HG03460 (cell line): ENCODE results near the gene COL6A1.

Experiments used
- ATAC-seq: cut with Tn5 transposase; IDR thresholded peaks from one replicate; pipeline ENCODE4 v1.9.1; 2021; ENCODE audit not compliant: unreplicated experiment

Gene COL6A1

DNA sequence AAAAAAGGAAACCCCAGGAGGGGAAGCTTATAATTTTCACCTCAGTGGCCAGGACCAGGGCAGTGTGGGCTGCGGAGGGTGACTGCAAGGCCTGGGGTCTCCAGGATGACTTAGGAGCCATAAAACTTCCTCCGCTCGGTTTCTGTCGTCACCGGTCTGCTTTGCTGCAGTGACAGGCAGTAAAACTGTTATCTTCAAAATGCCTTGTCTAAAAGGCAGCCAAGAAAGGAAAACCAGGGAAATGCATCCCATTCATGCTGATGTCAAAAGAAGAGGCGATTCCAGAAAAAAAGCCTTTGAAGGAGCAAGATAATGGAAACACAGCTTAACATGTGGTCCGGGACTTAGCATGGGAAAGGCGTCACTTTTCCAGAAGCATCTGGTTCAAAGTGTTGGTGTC, 42.0 kb downstream of the COL6A1 start:
- no peak for ATAC-seq

DNA sequence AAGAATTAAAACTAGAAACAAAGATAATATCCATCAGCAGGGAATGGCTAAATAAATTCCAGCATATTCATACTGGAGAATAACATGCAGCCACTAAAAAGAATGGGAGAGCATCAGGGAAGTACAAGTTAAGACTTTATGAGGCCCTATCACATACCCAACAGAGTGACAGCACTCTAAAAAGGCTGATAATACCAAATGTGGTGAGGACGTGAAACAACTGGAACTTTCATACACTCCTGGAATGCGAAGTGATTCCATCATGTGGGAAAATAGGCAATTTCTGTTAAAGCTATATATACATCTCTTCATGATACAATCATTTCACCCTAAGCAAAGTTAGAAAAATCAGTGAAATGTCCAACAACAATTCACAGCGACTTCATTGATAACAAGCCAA, 42.6 kb downstream of the COL6A1 start:
- ATAC-seq = no peak

DNA sequence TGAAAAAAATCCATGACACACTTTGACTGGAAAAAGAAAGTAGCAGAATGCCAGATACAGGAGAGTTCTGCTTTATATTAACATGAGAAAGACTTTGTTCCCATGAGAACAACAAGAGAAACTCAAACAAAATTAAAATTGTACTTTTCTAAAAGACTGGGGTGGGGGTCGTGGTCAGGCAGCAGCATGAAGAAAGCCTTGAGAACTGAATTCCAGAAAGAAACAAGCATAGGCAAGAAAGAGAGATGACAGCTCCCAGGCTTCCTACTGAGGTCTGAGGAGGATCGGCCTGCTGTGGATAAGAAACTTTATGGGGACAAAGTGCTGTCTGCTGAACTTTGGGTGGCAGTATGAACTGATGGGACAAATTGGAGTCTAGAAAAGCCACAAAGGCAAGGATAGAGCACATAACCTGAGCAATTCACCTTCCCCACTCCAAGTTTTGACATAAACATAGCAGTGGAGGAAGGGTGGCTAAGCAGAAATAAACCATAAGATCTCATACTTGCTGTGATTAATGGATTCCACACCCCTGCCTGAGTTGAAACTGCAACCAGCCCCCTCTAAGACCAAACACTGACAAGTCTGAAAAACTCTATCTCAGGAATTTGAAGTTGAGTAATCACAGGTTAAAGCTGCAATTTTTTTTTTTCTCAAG, 43.7 kb downstream of the COL6A1 start:
- no peak for ATAC-seq

DNA sequence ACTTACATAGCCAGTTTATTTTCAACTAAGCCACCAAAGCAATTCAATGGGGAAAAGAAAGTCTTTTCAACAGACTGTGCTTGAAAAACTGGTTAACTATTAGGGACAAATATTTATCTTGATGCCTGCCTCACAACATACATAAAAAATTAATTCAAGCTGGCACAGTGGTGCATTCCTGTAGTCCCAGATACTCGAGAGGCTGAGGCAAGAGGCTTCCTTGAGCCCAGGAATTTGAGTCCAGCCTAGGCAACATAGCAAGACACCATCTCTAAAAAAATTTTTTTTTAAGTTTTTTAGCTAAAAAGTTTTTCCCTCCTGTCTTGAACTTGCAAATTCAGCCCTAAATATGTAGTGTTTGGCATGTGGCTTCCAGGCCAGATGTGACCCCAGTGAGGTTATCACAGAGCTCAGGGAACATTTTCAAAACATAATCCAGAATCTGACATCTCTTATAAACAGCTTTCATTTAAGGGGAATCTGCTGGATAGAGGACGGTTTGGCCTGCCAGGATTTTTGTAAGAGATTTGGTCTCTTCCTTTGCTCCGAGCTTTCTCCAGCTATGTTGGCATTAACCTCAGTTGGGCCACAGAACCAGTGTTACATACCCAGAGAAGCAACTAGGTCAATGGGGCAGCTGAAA, 46.4 kb downstream of the COL6A1 start:
- no peak for ATAC-seq

DNA sequence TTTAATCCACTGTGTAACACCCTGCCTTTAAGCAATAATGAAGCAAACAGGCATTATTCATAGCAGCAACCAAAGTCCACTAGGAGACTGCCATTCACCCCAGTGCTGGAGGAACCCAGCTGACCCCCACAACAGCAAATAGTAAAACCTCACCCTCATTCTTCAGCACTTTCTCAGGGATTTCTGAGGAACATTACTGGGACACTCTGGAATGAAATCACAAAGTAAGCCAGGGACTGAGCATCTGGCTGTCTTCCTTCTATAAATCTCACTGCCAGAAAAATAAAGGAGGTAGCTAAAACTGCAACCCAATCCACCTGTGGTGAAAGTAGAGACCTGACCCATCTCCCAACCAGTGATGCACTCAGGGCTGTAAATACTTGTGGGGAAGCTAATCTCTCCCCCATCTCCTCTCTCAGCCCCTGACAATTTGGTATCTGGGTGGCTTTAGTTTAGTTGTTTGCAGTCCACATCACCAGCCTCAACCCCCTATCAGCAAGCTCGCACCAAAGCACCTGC, 47.1 kb downstream of the COL6A1 start:
- ATAC-seq = no peak

DNA sequence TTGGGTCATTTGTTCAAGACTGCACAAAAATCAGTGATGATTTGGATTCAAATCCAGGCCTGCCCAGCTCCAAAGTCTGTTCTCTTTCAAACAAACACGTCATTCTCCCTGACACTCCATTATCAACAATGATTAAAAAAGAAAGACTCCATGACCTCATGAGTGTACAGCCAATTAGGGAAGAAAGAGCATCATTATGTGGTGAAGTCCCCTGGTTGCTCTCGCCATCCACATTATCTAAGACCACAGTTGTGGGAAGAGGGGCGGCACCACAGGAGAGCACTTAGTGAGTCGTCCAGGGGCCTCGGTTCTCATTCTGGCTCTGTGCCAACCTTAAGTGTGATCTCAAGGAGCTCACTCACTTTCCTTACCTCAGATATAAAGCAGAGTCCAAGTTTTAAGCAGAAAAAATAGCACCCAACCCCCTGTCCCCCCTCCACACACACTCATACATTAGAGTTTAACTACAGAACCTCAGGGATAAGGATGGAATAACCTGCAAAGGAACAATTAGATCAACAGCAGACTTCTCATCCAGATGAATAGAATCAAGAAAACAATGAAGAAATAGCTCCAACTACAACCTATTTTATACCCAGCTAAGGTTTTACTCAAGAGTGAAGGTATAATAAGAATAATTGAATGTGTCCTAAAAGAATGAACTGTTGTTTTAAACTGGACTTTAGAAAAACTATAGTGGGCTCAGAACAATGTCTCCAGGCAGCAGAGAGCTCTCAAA, 47.8 kb downstream of the COL6A1 start:
- no peak for ATAC-seq

DNA sequence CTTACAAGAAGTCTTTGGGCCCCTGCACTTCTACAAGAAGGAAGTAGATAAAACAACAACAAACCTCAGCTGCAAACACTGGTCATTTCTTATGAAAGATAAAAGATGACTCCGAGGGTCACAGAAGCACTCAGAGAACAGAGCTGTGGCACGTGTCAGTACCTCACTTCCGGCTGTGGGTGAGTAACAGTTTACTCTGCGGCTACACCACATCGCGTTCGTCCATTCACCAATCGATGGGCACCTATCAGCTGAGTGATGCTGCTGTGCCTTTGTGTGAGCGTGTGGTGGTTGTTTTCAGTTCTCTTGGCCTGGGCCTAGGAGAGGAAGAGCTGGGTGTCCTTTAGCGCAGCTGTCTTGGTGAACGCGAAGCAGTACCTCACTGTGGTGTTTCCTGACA, 49.9 kb downstream of the COL6A1 start:
- no peak for ATAC-seq

DNA sequence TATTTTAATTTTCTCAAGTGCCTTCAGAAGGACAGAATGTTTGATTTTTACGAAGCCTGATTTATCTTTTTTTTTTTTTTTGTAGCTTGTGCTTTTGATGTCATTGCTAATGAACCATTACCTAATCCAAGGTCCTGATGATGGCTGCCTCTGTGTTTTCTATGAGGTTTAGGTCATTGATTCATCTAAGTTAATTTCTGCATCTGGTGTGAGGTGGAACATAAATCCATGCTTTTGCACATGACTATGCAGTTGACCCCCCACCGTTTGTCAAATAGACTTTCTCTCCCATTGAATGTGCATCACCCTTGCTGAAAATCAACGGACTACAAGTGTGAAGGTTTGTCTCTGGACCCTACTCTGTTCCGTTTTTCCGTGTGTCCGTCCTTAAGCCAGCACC, 50.5 kb downstream of the COL6A1 start:
- no peak for ATAC-seq

DNA sequence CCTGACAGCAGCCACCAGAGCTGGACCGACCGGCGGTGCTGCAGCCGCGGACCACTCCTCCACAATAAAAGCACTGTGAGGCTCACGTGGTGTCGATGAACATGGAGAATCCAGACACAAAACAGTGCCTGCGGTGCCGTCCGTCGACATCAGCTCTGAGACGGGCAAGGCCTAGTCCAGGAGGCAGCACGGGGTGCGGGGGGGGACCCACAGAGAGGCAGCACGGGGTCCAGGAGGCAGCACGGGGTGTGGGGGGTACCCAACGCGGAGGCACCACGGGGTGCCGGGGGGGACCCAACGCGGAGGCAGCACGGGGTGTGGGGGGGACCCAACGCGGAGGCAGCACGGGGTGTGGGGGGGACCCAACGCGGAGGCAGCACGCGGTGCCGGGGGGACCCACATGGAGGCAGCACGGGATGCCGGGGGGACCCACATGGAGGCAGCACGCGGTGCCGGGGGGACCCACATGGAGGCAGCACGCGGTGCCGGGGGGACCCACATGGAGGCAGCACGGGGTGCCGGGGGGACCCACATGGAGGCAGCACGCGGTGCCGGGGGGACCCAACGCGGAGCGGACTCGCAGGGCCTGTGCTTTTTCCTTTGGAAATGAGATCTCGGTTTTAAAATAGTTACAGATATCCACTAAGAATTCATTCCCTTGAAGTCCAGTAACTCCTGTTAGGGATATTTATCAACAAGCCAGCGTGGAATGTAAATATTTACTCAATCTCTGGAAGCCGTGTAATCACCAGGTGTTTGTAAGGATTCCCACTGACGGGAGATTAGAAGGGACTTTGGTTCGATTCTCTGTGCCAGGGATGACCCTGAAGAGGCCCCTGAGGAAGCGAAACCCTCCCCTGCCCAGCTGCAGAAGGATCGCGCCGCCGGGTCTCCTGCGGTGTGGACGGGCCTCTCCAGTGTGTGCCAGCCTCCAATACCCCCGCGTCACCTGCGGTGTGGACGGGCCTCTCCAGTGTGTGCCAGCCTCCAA, 52.1 kb downstream of the COL6A1 start:
- no peak for ATAC-seq

DNA sequence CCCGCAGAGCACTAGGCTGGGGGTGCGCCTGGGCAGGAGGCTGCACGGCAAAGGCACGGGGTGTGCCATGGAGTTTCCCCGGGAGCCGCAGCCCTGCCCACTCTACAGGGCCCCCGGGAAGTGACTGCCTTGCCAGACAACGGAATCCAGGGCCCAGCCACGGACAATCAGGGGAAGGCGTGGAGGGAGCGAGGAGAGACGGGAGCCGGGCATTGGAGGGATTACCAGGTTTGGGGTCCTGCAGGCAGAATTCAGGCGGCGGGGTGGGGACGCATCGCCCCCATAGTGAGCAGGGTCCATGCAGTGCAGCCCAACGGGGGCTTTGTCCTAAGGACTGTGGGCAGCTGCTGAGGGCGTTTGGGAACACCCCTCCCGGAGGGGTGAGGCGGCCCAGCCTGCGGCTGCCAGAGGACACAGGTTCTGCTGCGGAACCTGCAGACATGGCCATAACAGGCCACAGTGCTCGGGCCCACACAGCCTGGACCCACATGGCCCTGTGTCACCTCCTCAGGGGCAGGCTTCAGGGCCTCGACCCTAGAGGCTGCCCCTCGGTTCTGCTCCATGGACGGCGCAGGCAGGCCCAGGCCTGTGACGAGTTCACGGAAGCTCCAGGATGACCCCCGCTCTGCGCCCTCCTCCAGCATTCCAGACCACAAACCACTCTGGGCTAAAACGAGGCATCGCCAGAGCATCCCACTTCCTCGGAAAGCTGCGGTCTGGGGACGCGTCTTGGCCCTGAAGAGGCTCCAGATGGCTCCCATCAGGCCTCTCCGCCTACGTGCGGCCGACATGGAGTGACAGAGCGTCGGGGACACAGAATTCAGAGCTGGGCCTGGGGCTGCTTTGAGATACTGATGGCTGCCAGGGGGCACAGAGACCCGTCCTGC, 54.5 kb downstream of the COL6A1 start:
- ATAC-seq = no peak

DNA sequence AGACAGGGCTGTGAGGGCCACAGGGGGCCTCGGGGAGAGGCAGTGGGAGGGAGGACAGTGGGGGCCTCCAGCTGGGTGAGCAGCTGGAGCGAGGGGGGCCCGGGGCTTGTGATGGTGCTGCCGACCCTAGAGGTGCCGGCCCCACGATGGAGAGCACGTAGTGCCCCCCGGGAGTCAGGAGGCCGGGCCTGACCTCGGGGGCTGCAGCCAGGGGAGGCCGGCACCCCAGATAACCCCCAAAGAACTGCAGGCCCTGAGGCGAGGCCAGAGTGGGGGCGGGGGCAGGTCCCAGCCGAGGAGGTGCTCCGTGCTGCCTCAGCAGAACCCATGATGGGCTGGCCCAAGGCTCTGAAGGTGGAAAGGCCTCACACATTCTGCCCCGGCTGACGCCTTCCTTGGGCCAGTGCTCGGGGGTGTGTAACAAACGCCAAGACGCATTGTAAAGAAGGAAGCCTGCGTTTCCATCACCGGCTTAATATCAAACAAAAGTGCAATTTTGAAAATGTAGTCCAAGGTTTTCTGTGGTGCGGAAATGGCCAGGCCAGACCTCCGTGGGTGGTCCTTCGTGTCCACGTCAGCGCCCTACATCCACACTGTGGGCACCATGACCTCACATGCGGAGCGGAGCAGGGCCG, 55.2 kb downstream of the COL6A1 start:
- ATAC-seq = no peak

DNA sequence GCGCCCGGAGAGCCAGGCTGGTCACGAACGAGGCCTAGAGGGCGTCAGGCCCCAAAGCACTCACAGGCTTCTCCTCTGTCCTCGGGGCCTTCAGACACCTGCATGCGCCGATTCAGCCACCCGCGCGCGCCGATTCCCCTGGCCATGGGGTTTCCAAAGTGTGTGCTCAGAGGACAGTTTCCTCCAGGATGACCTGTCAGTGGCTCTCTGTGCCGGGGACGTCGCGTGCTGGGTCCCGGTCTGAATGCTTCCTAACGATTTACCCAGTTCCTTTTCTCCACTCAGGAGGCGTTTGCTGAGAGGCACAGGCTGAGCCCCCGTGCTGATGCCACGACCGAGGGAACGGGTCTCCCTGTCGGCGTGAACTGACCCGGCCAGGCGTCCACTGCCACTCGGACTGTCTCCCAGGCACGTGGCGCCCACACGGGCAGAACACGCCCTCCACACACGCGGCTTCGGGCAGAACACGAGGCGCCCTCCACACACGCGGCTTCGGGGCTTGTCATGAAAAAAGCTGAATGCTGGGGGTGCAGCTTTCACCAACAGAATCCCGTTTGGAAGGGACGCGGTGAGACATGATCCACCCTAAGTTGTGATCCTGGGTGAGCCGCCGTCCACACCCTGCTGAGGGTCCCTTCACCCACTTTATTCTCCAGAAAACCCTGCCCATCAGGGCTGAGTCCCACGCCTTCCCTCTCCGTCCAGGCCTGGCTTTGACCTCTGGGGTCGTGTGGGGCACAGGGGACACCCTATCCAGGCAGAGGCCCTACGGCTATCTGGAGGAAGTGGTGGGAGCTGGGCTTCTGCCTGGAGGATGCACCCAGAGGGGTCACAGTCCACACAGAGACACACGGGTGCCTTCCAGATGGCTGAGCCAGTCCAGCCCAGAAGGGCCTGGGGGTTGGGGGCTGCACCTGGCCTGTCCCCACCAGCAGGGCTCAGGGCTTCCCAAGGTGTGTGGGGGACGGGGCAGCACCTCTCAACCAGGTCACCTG, 56.1 kb downstream of the COL6A1 start:
- no peak for ATAC-seq

DNA sequence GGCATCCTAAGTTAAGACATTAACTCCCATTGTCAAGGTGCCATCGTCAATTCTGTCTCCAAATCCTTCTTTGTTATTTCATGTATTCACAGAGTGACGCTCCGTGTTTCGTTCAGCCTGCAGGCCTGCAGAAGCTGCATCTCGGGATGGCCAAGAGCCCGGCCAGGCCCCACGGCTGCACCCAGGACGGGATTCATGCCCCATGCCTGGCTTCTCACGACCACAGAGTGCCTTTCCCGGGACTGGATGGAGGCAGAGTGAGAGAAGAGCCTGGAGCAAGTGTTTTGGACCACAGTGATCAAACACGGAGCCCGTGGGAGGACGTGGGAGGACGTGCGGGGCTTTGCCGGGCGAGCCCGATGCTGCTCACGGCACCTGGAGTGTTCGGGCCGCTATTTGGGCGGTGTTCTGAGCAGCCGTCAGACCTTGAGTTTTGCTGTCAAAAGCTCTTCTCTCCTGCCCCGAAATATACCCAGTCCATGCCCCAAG, 56.8 kb downstream of the COL6A1 start:
- ATAC-seq = no peak

DNA sequence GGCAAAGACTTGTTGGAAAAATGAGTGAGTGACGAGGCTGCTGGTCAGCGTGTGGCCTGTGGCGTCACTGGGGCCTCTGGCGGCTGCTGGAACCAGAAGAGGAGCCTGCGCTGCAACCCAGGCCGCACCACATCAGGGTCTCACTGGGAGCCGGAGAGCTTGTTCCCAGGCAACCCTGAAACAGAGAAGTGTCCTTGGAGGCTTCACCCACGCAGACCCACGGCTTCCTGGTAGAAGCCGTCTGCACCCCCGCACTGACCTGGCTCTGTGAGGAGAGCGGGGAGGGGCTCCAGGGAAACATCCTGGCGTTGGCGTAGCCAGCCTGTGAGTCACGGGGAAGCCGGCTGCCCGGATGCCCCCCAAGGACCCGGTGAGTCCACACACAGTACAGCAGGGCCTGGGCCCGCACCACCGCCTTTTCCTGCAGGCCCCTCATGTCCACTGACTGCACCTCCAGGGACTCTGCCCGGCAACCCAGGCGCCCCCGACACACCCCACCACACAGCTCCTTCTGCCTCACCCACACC, 57.4 kb downstream of the COL6A1 start:
- no peak for ATAC-seq

DNA sequence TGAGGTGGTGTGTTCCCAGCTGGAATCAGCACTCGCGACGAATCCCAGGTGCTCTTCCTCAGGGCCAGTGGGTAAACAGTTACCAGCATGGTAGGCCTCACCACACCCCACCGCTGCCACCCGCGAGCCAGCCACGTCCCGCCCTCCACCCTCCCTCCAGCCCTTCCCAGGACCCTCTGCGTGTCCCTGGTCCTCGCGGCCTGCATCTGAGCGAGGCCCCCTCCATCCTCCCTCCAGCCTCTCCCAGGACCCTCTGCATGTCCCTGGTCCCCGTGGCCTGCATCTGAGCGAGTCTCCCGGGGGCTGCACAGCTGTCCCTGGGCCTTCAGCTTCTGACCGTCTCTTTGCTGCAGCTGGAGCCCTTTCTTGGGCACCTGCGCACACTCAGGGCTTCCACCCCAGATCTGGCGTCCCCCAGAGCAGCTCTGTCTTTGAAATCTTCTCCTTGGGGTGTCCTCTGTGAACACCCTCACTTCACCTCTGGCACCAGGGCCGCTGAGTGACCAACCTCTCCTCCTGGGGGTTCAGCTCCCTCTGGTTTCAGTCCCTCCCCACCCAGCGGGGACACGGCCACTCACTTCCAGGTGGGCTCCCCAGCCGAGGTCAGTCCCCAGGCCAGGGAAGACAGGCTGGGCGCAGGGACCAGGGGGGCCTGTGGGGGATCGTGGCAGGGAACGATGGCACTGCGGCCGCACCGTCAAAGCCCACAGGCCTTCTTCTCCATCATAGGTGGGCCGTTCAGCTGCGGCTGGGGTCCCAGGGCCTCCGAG, 58.5 kb downstream of the COL6A1 start:
- no peak for ATAC-seq

DNA sequence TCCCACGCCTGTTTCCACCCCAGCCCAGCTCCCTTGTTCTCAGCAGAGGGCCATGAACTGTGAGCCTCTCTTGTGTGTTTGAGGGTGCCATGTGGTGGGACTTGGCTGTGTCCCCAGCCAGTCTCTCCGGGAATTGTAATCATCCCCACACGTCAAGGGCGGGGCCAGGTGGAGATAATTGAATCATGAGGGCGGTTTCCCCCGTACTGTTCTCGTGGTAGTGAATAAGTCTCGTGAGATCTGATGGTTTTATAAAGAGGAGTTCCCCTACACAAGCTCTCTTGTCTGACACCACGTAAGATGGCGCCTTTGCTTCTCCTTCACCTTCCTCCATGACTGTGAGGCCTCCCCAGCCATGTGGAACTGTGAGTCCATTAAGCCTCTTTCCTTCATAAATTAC, 59.1 kb downstream of the COL6A1 start:
- no peak for ATAC-seq

DNA sequence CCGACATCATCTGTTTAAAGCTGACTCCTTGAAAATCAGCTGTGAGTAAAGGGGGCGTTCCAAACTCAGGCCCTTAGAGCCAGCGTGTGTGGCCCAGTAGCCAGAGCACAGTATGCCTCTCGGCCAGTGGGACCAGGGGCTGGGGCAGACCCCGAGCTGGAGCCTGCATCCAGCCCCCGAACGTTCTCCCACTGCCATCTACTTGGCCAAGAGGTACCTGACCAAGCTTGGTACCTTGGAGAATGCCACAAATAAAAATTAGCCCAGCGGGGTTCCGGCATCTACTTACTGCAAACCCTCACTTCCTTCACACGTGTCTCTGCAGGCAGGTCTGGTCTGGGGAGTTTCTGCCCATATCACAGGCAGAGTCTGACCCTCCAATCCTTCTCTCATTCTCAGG, 59.6 kb downstream of the COL6A1 start:
- no peak for ATAC-seq
